Gastroesophageal sphincter (tissue), 3 donors: ENCODE measurements around the gene CD93.

Experiments used
- CTCF ChIP-seq, 4 experiments: fragments of 200-600 bp in 2 of 4; fragments of 450-650 bp in 2 of 4; sonication (generic) in 1 of 4; IDR thresholded peaks; one replicate each; pipeline ENCODE4 v1.5.1; 2017 to 2019; ENCODE audit warnings: antibody characterized with exemption in 4 of 4, mild to moderate bottlenecking in 2 of 4, moderate library complexity in 2 of 4
- POLR2AphosphoS5 ChIP-seq: sonication (generic); formaldehyde crosslinking; IDR thresholded peaks from one replicate; pipeline ENCODE4 v1.6.1; 2017; ENCODE audit warnings: antibody characterized with exemption

GRCh38 chr20:23103284-23104018 is 17.3 kb upstream of the CD93 start:
- TF ChIP-seq CTCF (IDR thresholded peaks at IDR 0.05): no peak
- no peak for TF ChIP-seq POLR2AphosphoS5
